ENCODE results near the gene CREB5.

GRCh38 chr7:28407651-28408050 lies 4.7 kb upstream of the CREB5 start:
- TF ChIP-seq CTCF (IDR thresholded peaks at IDR 0.05) (no peak), POLR2AphosphoS5 (IDR thresholded peaks at IDR 0.05) (peak; percentile 71)
